Measurements from ENCODE around the gene MYH2. TPM values are rescaled to one million over a fixed set of nuclear protein-coding genes. Genes with fewer than 3 reads are reported as not detected.

MYH2 gene
- total and polyA plus RNA-seq, 2 of the 4 experiments (the other 2 are of a cell fraction): not detected

Other genes with a start within 250 kb of the MYH2 start
- not detected in 2 replicates for gene MYH13, start 176.7 kb downstream of the MYH2 start, total RNA-seq (2012; rRNA removed)
- gene MYH13, start 176.7 kb downstream of the MYH2 start, polyA plus RNA-seq (2012; rRNA removed): not detected in 2 replicates
- gene MYH8, start 127.7 kb downstream of the MYH2 start, total RNA-seq (2012; rRNA removed): not detected in 2 replicates
- not detected in 2 replicates for gene MYH8, start 127.7 kb downstream of the MYH2 start, polyA plus RNA-seq (2012; rRNA removed)
- gene MYH4, start 80.1 kb downstream of the MYH2 start, total RNA-seq (2012; rRNA removed): not detected in 2 replicates
- gene MYH4, start 80.1 kb downstream of the MYH2 start, polyA plus RNA-seq (2012; rRNA removed): not detected in 2 replicates
- gene MYH1, start 31.1 kb downstream of the MYH2 start, total RNA-seq (2012; rRNA removed): not detected in 2 replicates
- gene MYH1, start 31.1 kb downstream of the MYH2 start, polyA plus RNA-seq (2012; rRNA removed): not detected in 2 replicates
- 0.28 and 0.54 TPM in 2 replicates for gene MYH3, start 107.7 kb upstream of the MYH2 start, total RNA-seq (2012; rRNA removed)
- gene MYH3, start 107.7 kb upstream of the MYH2 start, polyA plus RNA-seq (2012; rRNA removed): 0.63 and 0.98 TPM in 2 replicates
- gene SCO1, start 147.9 kb upstream of the MYH2 start, total RNA-seq (2012; rRNA removed): 21.7 and 23.1 TPM in 2 replicates
- 17.0 and 18.2 TPM in 2 replicates for gene SCO1, start 147.9 kb upstream of the MYH2 start, polyA plus RNA-seq (2012; rRNA removed)
- gene ADPRM, start 147.9 kb upstream of the MYH2 start, total RNA-seq (2012; rRNA removed): 10.3 and 12.2 TPM in 2 replicates
- 6.1 and 7.4 TPM in 2 replicates for gene ADPRM, start 147.9 kb upstream of the MYH2 start, polyA plus RNA-seq (2012; rRNA removed)
- gene TMEM220, start 180.4 kb upstream of the MYH2 start, total RNA-seq (2012; rRNA removed): 1.1 and 1.7 TPM in 2 replicates
- 1.3 and 1.9 TPM in 2 replicates for gene TMEM220, start 180.4 kb upstream of the MYH2 start, polyA plus RNA-seq (2012; rRNA removed)